AG04450 (cell line): ENCODE results near the gene NXPH4. TPM values are rescaled to one million over a fixed set of nuclear protein-coding genes. Genes with fewer than 3 reads are reported as not detected.

ENCODE experiments used
- CTCF ChIA-PET: fragments of 300-600, 350-600 bp; formaldehyde crosslinking; extraction: SDS; loops from one replicate; lab custom pipeline; 2022; ENCODE audit warnings: antibody characterized with exemption, inconsistent platforms; lab: Charles Lee
- POLR2A ChIA-PET: fragments of 350-600 bp; formaldehyde crosslinking; extraction: SDS; loops from one replicate; lab custom pipeline; 2021; ENCODE audit warnings: antibody characterized with exemption, inconsistent platforms; lab: Yijun Ruan, JAX
- DNase-seq: peaks from one replicate; pipeline ENCODE4 v3.0.0-alpha.2; 2011; ENCODE audit warnings: low read depth, low spot score
- H3K27ac ChIP-seq: one replicate; pipeline ENCODE4 v1.5.1; 2012; ENCODE audit warnings: low read depth, low read length, control low read depth
- H3K27me3 ChIP-seq: one replicate; pipeline ENCODE4 v1.6.0; 2012; ENCODE audit warnings: low read length; ENCODE audit not compliant: control insufficient read depth, insufficient read depth
- H3K4me3 ChIP-seq: 2 replicates; pipeline ENCODE4 v1.5.1; 2011; ENCODE audit warnings: mild to moderate bottlenecking, low read depth, low read length, control low read depth
- H3K9me3 ChIP-seq: 2 replicates; pipeline ENCODE4 v1.5.1; 2012; ENCODE audit warnings: low read length; ENCODE audit not compliant: control insufficient read depth, insufficient read depth
- polyA plus RNA-seq: library from polyadenylated mRNA; depleted of rRNA; stranded (reverse); fragments of >200 nt; gene quantifications from 2 replicates; pipeline ENCODE4 v1.2.3, GENCODE V29; 2011
- TF ChIP-seq, protein P1 (sequence below): IDR thresholded peaks from 2 replicates; pipeline ENCODE4 v1.5.1; 2011; ENCODE audit warnings: low read depth, low read length, control low read depth, inconsistent platforms

Gene NXPH4
- polyA plus RNA-seq, 1 experiment: 0.79 TPM

DNA sequence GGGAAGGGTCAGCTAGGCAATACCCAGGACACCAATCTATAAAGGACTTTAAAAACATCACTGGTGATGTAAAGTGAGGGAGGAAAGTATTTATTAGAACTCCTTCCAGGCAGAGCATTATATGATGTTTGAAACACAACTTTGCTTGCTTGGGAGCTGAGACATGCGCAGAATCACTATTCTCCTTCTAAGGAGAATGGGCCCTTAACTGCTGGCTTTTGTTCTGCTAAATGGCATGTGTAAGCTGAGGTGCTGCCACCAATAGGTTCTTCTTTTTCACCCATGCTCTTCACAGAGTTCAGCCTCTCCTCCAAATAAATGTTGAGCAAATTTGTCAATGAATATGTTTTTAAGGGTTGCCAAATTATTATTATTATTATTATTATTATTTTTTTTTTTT lies 30.4 kb downstream of the NXPH4 start:
- Histone ChIP-seq H3K27ac (no peak overlapping the region), H3K9me3 (no peaks in the 10 kb centered on the region), H3K27me3 (peaks cover 8% of the 10 kb centered on the region), H3K4me3 (no peak overlapping the region)
- POLR2A ChIA-PET: interaction anchor here (0.8 kb wide), 1 partner anchor 158 kb away, joined by 9 read pairs; the partner anchor contains the start of gene NAB2
- CTCF ChIA-PET: interaction anchor here (0.9 to 3.6 kb wide), 4 partner anchors 10 to 212 kb away, joined by 3 to 11 read pairs (median 6); a partner anchor contains a TSS
- TF ChIP-seq, protein P1, sequence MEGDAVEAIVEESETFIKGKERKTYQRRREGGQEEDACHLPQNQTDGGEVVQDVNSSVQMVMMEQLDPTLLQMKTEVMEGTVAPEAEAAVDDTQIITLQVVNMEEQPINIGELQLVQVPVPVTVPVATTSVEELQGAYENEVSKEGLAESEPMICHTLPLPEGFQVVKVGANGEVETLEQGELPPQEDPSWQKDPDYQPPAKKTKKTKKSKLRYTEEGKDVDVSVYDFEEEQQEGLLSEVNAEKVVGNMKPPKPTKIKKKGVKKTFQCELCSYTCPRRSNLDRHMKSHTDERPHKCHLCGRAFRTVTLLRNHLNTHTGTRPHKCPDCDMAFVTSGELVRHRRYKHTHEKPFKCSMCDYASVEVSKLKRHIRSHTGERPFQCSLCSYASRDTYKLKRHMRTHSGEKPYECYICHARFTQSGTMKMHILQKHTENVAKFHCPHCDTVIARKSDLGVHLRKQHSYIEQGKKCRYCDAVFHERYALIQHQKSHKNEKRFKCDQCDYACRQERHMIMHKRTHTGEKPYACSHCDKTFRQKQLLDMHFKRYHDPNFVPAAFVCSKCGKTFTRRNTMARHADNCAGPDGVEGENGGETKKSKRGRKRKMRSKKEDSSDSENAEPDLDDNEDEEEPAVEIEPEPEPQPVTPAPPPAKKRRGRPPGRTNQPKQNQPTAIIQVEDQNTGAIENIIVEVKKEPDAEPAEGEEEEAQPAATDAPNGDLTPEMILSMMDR: no peak
- no peak for DNase-seq

DNA sequence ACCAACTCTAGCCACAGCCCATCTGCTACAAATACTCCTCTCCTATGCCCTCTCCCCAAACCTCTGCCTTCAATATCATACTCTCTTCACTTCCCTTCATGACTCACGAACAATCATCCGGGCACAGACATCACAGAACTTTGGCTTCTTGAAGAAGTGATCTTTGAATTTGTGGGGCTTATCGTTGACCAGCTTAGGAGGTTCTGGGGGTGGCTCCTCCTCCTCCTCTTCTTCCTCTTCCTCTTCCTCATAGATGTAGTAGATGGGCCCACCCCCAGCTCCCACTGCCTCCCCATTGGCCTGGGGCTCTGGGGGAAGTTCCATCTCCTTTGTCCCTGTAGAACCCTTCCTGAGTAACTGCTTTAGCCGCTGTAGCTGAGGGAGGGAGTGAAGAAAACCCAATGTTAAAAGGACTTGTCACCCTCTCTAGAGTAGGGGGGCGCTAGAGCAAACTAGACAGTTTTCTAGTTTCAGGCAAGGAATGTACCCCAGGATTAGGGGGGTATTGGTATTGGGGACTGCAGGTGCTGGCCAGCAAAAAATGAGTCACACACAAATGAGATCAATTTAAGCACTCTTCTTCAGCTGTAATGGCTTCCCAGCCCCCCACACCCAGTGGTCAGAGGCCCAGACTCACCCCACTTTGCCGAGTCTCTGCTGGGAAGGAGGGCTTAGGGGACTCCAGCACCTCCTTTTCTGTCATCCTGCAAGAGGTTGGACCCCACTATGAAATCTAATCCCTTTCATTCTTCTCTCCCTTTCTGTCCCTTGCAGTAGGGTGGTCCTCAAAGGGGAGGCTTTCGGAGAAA lies 32.5 kb downstream of the NXPH4 start:
- ChIA-PET POLR2A (no interaction called here), CTCF (interaction anchor here (2.9 to 3.6 kb wide), 2 partner anchors 14 to 35 kb away, joined by 9 to 11 read pairs; no protein-coding TSS in a partner anchor)
- no peaks in the 10 kb centered on the region for H3K9me3 ChIP-seq
- TF ChIP-seq, protein P1: no peak
- no peak overlapping the region for H3K4me3 ChIP-seq
- H3K27ac ChIP-seq: no peak overlapping the region
- no peak for DNase-seq
- no peaks in the 10 kb centered on the region for H3K27me3 ChIP-seq

DNA sequence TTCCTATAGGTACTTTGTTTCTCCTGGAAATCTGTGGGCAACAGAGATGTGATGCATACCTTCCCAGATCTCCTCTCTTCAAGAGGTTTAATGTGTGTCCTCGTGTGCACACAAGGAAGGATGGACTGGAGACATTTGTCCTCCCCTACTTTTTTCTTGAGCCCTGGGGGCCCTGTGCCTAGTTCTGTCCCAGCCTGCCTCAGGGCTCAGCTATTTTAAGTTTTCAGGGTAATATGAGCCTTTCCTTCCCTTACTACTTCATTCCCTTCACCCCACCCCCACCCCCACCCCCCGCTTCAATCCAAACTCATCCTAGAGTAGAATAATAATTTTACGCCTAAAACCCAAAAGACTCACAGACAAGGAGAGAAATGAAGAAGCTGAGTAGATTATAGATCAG lies 33.9 kb downstream of the NXPH4 start:
- no peak overlapping the region for H3K4me3 ChIP-seq
- no peak for DNase-seq

DNA sequence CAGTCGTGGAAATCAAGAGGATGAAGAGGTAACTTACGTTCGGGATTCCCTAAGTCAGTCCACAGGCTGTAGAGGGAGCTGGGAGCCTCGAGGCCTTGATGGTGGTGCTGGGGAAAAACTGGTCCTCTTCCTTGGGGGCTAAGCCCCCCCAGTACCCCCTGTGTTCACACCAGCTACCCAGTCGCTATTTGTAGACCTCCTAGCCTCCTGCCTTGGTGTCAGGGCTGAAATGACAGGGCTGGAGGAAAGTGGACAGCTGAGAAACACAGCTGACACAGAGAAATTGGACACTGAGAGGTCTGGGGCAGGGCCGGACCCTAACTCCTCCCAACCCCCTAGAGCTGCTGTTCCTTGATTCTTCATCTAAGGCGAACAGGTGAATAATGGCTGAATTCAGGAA lies 34.4 kb downstream of the NXPH4 start, which contains the start of gene STAC3:
Gene STAC3 (minus strand): TSS at position 232 of the 400 bp plus-strand sequence. CDS start 1,551 bp downstream, outside the sequence.
- ChIA-PET CTCF (interaction anchor here (0.6 to 1.9 kb wide), 10 partner anchors 8 to 211 kb away, joined by 3 to 7 read pairs (median 4); no protein-coding TSS in a partner anchor), POLR2A (no interaction called here)
- H3K4me3 ChIP-seq: no peak within 1 kb of the TSS
- no peaks in the 10 kb centered on the region for H3K9me3 ChIP-seq
- DNase-seq: no peak
- no peak within 1 kb of the TSS for H3K27ac ChIP-seq
- no peaks in the 10 kb centered on the region for H3K27me3 ChIP-seq
- TF ChIP-seq, protein P1: no peak

More for the DNA sequence above, 33.9 kb downstream of the NXPH4 start:
- TF ChIP-seq, protein P1: no peak
- CTCF ChIA-PET: interaction anchor here (0.6 to 1.9 kb wide), 9 partner anchors 11 to 208 kb away, joined by 3 to 8 read pairs (median 4); no protein-coding TSS in a partner anchor
- POLR2A ChIA-PET: no interaction called here
- no peaks in the 10 kb centered on the region for H3K27me3 ChIP-seq
- H3K9me3 ChIP-seq: no peaks in the 10 kb centered on the region
- no peak overlapping the region for H3K27ac ChIP-seq
